SK-N-SH (cell line): Measurements from ENCODE around the gene COG2.
"Not testable (repeated sequence)": the region's sequence is repeated elsewhere in the genome, so short reads cannot be mapped to it uniquely, and the experiment has no call there.

Experiments used
- ELF1 ChIP-seq: IDR thresholded peaks from 2 replicates; pipeline ENCODE4 v1.4.0; 2012
- EP300 ChIP-seq, 2 experiments: IDR thresholded peaks; 2 replicates each; pipeline versions ENCODE4 v1.4.0 to v1.6.1; 2012; ENCODE audit warnings: borderline replicate concordance in 1 of 2, low read depth in 1 of 2, low read length in 1 of 2
- EZH2phosphoT487 ChIP-seq: fragments of 200-600 bp; sonication (generic); IDR thresholded peaks from 2 replicates; pipeline ENCODE4 v1.6.1; 2017; ENCODE audit warnings: low read depth, mixed run types, mild to moderate bottlenecking, antibody characterized with exemption, moderate library complexity, borderline replicate concordance
- MXI1 ChIP-seq: IDR thresholded peaks from 2 replicates; pipeline ENCODE4 v1.6.1; 2012; ENCODE audit warnings: mild to moderate bottlenecking, low read depth, low read length, improper control_type of control experiment
- RCOR1 ChIP-seq: fragments of 150-350 bp; IDR thresholded peaks from 2 replicates; pipeline ENCODE4 v1.6.1; 2017; ENCODE audit warnings: antibody characterized with exemption, low read length
- RFX5 ChIP-seq: IDR thresholded peaks from 2 replicates; pipeline ENCODE4 v1.6.1; 2012; ENCODE audit warnings: mild to moderate bottlenecking, improper control_type of control experiment, low read length
- RXRA ChIP-seq: IDR thresholded peaks from 2 replicates; pipeline ENCODE4 v1.4.0; 2012; ENCODE audit warnings: low read depth, mild to moderate bottlenecking, borderline replicate concordance
- SIN3A ChIP-seq: IDR thresholded peaks from 2 replicates; pipeline ENCODE4 v1.6.1; 2012; ENCODE audit warnings: low read depth, mild to moderate bottlenecking, low read length, moderate library complexity, borderline replicate concordance
- TAF1 ChIP-seq: IDR thresholded peaks from 2 replicates; pipeline ENCODE4 v1.6.1; 2012; ENCODE audit warnings: low read depth, mild to moderate bottlenecking, low read length, moderate library complexity, borderline replicate concordance
- TEAD4 ChIP-seq: IDR thresholded peaks from 2 replicates; pipeline ENCODE4 v1.4.0; 2012; ENCODE audit warnings: mild to moderate bottlenecking, borderline replicate concordance; ENCODE audit not compliant: insufficient read depth
- TF ChIP-seq, protein P1 (sequence below): IDR thresholded peaks from 2 replicates; pipeline ENCODE4; 2012
- TF ChIP-seq, protein P2 (sequence below): fragments of 200-600 bp; sonication (generic); IDR thresholded peaks from 2 replicates; pipeline ENCODE4 v1.6.1; 2017; ENCODE audit warnings: antibody characterized with exemption, mild to moderate bottlenecking, moderate library complexity
- TF ChIP-seq, protein P3 (sequence below): fragments of 150-350 bp; IDR thresholded peaks from 2 replicates; pipeline ENCODE4 v1.6.1; 2017; ENCODE audit warnings: antibody characterized with exemption, low read length, low read depth, borderline replicate concordance

DNA sequence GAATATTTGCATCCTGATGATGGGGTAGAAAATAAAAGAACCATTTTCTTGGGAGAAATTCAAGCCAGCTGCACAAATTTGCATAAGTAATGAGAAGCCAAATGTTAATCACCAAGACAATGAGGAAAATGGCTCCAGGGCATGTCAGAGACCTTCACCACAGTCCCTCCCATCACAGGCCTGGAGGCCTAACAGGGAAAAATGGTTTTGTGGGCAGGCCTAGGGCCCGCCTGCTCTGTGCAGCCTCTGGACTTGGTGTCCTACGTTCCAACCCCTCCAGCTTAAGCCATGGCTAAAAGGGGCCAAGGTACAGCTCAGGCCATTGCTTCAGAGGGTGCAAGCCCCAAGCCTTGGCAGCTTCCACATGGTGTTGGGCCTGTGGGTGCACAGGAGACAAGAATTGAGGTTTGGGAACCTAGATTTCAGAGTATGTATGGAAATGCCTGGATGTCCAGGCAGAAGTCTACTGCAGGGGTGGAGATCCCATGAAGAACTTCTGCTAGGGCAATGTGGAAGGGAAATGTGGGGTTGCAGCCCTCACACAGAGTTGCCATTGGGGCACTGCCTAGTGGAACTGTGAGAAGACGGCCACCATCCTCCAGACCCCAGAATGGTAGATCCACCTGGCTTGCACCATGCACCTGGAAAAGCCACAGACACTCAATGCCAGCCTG is 79.7 kb downstream of the COG2 start:
- TF ChIP-seq EP300 (IDR thresholded peaks at IDR 0.05; ENCODE audit: borderline replicate concordance in 1 of 2, low read depth in 1 of 2, low read length in 1 of 2); RXRA; RFX5; RCOR1; TEAD4; EZH2phosphoT487; SIN3A; ELF1; TAF1; MXI1: not testable (repeated sequence)
- TF ChIP-seq, protein P1, sequence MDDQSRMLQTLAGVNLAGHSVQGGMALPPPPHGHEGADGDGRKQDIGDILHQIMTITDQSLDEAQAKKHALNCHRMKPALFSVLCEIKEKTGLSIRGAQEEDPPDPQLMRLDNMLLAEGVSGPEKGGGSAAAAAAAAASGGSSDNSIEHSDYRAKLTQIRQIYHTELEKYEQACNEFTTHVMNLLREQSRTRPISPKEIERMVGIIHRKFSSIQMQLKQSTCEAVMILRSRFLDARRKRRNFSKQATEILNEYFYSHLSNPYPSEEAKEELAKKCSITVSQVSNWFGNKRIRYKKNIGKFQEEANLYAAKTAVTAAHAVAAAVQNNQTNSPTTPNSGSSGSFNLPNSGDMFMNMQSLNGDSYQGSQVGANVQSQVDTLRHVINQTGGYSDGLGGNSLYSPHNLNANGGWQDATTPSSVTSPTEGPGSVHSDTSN = not testable (repeated sequence)
- TF ChIP-seq, protein P2, sequence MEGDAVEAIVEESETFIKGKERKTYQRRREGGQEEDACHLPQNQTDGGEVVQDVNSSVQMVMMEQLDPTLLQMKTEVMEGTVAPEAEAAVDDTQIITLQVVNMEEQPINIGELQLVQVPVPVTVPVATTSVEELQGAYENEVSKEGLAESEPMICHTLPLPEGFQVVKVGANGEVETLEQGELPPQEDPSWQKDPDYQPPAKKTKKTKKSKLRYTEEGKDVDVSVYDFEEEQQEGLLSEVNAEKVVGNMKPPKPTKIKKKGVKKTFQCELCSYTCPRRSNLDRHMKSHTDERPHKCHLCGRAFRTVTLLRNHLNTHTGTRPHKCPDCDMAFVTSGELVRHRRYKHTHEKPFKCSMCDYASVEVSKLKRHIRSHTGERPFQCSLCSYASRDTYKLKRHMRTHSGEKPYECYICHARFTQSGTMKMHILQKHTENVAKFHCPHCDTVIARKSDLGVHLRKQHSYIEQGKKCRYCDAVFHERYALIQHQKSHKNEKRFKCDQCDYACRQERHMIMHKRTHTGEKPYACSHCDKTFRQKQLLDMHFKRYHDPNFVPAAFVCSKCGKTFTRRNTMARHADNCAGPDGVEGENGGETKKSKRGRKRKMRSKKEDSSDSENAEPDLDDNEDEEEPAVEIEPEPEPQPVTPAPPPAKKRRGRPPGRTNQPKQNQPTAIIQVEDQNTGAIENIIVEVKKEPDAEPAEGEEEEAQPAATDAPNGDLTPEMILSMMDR = not testable (repeated sequence)
- TF ChIP-seq, protein P3, sequence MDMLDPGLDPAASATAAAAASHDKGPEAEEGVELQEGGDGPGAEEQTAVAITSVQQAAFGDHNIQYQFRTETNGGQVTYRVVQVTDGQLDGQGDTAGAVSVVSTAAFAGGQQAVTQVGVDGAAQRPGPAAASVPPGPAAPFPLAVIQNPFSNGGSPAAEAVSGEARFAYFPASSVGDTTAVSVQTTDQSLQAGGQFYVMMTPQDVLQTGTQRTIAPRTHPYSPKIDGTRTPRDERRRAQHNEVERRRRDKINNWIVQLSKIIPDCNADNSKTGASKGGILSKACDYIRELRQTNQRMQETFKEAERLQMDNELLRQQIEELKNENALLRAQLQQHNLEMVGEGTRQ = not testable (repeated sequence)
